ENCODE results near the gene SHROOM3. TPM values are rescaled to one million over a fixed set of nuclear protein-coding genes. Genes with fewer than 3 reads are reported as not detected.

SHROOM3 gene
- total RNA-seq, 1 donor from 2014 or later = 0.05 TPM

DNA sequence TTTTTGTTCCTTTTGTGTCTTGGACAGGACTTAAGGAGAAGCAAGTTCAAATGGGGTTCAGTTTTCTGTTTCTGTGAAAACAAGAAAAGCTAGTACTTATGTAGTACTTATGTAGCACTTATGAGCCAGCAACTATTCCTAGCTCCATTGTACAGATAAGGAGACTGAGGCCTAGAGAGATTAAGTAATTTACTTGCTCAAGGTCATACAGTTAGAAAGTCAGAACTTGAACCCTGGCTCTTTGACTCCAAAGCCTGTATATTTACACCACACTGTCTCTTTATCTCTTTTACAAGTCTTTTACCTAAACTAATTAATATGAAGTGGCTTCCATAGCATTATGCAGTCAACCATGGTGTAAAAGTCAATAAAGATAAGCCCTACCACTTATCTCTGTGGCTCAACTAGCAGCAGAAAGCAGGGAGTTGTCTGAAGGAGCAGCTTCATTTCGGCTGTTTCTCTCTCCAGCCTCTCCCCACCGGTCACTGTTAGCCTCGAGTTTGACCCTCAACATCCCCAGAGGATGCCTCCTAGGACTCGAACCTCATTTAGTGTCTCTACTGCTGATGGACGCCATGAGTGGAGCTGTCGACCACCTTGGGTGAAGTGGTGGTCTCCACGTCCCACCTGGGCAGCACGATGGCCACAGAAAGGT is 209.9 kb downstream of the SHROOM3 start:
- intact Hi-C loops (cut with micrococcal nuclease) = no loop called here
- no peaks in the 10 kb centered on the region for H3K9me3 Mint-ChIP-seq
- no peaks in the 10 kb centered on the region for H3K36me3 Mint-ChIP-seq (ENCODE audit: low read depth)
- H3K27ac Mint-ChIP-seq = no peak overlapping the region
- H3K4me1 Mint-ChIP-seq = no peaks in the 10 kb centered on the region
- DNase-seq = no peak
- peaks cover 15% of the 10 kb centered on the region for H3K27me3 Mint-ChIP-seq
- H3K4me3 Mint-ChIP-seq = no peak overlapping the region

- no peaks in the 10 kb centered on the region for H3K9me3 Mint-ChIP-seq
- no peak for DNase-seq
- no peaks in the 10 kb centered on the region for H3K36me3 Mint-ChIP-seq (ENCODE audit: low read depth)
- H3K27ac Mint-ChIP-seq = no peak overlapping the region
- H3K4me3 Mint-ChIP-seq = no peak overlapping the region
- no peaks in the 10 kb centered on the region for H3K4me1 Mint-ChIP-seq
- H3K27me3 Mint-ChIP-seq = peaks cover 7% of the 10 kb centered on the region
- intact Hi-C loops (cut with micrococcal nuclease) = no loop called here
These were observed 214.1 kb downstream of the SHROOM3 start for GRCh38 chr4:76649086-76649485.

DNA sequence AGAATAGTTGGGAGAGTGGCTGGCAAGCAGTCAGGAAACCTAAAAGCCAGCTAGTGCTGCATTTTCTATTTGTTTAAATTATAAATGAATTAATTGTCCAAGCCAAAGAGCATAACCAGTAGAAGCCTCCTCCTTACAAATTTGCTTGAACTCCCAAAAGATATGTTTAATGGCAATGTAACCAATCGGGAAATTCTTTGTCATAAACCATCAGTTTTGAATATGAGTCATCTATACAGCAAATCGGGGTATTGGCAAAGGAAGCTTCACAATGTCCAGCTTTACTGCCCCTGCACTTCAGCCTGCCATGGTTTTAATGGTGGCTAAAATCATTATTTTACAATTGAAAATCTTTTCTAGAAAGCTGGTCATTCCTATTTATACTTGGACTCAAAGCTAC is 216.6 kb downstream of the SHROOM3 start:
- no peak overlapping the region for H3K4me3 Mint-ChIP-seq
- no peak overlapping the region for H3K27ac Mint-ChIP-seq
- no peaks in the 10 kb centered on the region for H3K36me3 Mint-ChIP-seq (ENCODE audit: low read depth)
- peaks cover 3% of the 10 kb centered on the region for H3K27me3 Mint-ChIP-seq
- intact Hi-C loops (cut with micrococcal nuclease) = no loop called here
- no peak for DNase-seq
- H3K9me3 Mint-ChIP-seq = no peaks in the 10 kb centered on the region
- H3K4me1 Mint-ChIP-seq = no peaks in the 10 kb centered on the region

- Mint-ChIP-seq H3K36me3 (ENCODE audit: low read depth) (no peaks in the 10 kb centered on the region), H3K27me3 (no peaks in the 10 kb centered on the region), H3K4me1 (no peaks in the 10 kb centered on the region), H3K4me3 (no peak overlapping the region), H3K27ac (no peak overlapping the region), H3K9me3 (no peaks in the 10 kb centered on the region)
- intact Hi-C loops (cut with micrococcal nuclease) = no loop called here
- DNase-seq = no peak
These were observed 217.4 kb downstream of the SHROOM3 start for GRCh38 chr4:76652389-76652788.

DNA sequence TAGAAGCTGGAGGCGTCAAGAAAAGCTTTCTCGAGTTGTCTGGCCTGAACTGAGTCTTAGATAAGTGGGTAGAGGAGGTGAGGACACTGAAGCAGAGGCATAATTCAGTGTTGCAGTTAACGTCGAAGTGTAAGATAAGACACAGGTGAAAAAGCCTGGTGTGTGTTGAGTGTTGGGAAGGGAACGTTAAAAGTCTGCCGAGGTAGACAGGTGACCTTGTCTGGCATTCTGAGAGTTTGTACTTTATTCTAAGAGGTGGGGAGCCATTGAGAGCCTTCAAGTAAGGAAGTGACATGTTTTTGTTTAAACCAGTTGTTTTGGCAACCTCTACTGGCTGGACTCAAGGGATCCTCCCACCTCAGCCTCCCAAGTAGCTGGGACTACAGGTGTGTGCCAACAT is 219.1 kb downstream of the SHROOM3 start:
- H3K27me3 Mint-ChIP-seq = no peaks in the 10 kb centered on the region
- H3K4me3 Mint-ChIP-seq = no peak overlapping the region
- no peak overlapping the region for H3K27ac Mint-ChIP-seq
- intact Hi-C loops (cut with micrococcal nuclease) = no loop called here
- no peak for DNase-seq
- no peaks in the 10 kb centered on the region for H3K9me3 Mint-ChIP-seq
- no peaks in the 10 kb centered on the region for H3K4me1 Mint-ChIP-seq
- H3K36me3 Mint-ChIP-seq (ENCODE audit: low read depth) = no peaks in the 10 kb centered on the region

- Mint-ChIP-seq H3K27ac (no peak overlapping the region), H3K4me1 (no peaks in the 10 kb centered on the region), H3K9me3 (no peaks in the 10 kb centered on the region), H3K36me3 (ENCODE audit: low read depth) (no peaks in the 10 kb centered on the region), H3K27me3 (no peaks in the 10 kb centered on the region), H3K4me3 (no peak overlapping the region)
- intact Hi-C loops (cut with micrococcal nuclease) = no loop called here
- DNase-seq = no peak
These were observed 219.8 kb downstream of the SHROOM3 start for GRCh38 chr4:76654791-76655190.

- H3K27me3 Mint-ChIP-seq = peaks cover 3% of the 10 kb centered on the region
- intact Hi-C loops (cut with micrococcal nuclease) = no loop called here
These were observed 220.8 kb downstream of the SHROOM3 start for GRCh38 chr4:76655566-76656479.

GRCh38 chr4:76657443-76657842 is 222.4 kb downstream of the SHROOM3 start:
- intact Hi-C loops (cut with micrococcal nuclease) = no loop called here
- Mint-ChIP-seq H3K4me3 (no peak overlapping the region), H3K4me1 (no peaks in the 10 kb centered on the region), H3K27me3 (peaks cover 3% of the 10 kb centered on the region), H3K36me3 (ENCODE audit: low read depth) (no peaks in the 10 kb centered on the region), H3K9me3 (no peaks in the 10 kb centered on the region), H3K27ac (no peak overlapping the region)
- DNase-seq = no peak

More at GRCh38 chr4:76655566-76656479, 220.8 kb downstream of the SHROOM3 start:
- Mint-ChIP-seq H3K27ac (no peak overlapping the region), H3K36me3 (ENCODE audit: low read depth) (no peaks in the 10 kb centered on the region), H3K9me3 (no peaks in the 10 kb centered on the region), H3K4me1 (no peaks in the 10 kb centered on the region), H3K4me3 (no peak overlapping the region)
- DNase-seq = no peak

DNA sequence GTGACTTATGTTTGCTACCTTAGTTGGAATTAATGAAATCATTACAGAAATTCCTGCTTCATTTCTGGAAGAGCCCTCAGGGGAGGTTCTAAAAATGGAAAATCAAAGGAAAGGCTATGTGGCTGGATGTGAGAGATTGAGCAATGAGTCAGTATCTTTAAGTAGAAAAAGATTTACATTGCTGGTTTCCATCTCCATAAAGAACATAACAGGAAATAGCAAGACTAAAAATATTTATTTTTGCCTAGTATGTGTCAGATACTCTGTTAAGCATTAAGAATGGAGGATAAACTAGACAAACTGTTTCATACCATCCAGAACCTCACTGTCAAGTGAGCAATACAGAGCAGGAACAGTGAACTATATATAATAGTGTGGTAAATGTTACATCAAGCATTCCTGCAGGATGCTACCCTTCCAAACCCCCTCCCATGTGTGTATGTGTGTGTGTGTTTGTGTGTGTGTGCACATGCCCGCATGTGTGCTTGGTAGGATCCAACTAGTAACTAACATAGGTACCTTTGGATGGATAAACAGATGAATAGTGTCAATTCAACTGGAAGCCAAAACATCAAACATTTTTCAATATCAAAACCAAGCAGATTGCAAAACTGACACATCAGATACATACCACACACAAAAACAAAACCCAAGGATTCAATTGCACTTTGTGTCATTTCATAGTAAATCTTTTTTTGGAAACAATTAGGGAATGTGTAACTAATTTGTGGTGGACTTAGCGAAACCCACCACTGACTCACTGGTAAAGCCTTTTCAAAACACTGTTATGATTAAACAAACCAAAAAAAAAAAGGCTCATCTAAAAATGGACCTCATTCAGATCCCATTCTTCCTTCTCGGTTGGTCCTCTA is 223.4 kb downstream of the SHROOM3 start:
- Mint-ChIP-seq H3K27ac (no peak overlapping the region), H3K4me3 (no peak overlapping the region), H3K36me3 (ENCODE audit: low read depth) (no peaks in the 10 kb centered on the region), H3K27me3 (peaks cover 5% of the 10 kb centered on the region), H3K4me1 (no peaks in the 10 kb centered on the region), H3K9me3 (no peaks in the 10 kb centered on the region)
- DNase-seq = no peak
- intact Hi-C loops (cut with micrococcal nuclease) = no loop called here

DNA sequence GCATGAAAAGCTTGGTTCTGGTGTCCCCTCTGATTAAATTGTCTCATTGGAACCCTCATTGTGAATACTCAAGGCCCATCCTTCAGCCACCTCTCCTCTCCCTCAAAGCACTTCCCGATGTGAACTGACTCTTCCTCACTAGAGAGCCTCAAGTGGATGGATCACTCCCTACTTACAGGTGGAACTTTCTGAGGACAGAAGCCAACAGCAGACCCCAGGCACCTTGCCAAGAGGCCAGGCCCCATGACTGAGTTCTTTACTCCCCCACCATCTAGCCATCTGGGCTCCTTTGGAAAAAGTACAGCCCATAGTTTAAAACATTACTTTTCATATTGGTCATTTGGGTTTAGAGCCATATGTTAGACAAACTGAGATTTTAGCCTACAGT is 224.1 kb downstream of the SHROOM3 start:
- Mint-ChIP-seq H3K4me1 (no peaks in the 10 kb centered on the region), H3K36me3 (ENCODE audit: low read depth) (no peaks in the 10 kb centered on the region)

GRCh38 chr4:76663824-76664223 is 228.8 kb downstream of the SHROOM3 start:
- H3K27me3 Mint-ChIP-seq = peaks cover 5% of the 10 kb centered on the region
- no peak overlapping the region for H3K27ac Mint-ChIP-seq
- no peaks in the 10 kb centered on the region for H3K9me3 Mint-ChIP-seq
- H3K36me3 Mint-ChIP-seq (ENCODE audit: low read depth) = no peaks in the 10 kb centered on the region
- DNase-seq = no peak
- intact Hi-C loops (cut with micrococcal nuclease) = no loop called here
- H3K4me1 Mint-ChIP-seq = peaks cover 5% of the 10 kb centered on the region
- no peak overlapping the region for H3K4me3 Mint-ChIP-seq

More for the DNA sequence above, 224.1 kb downstream of the SHROOM3 start:
- H3K4me3 Mint-ChIP-seq = no peak overlapping the region
- intact Hi-C loops (cut with micrococcal nuclease) = no loop called here
- no peaks in the 10 kb centered on the region for H3K9me3 Mint-ChIP-seq
- H3K27ac Mint-ChIP-seq = no peak overlapping the region
- H3K27me3 Mint-ChIP-seq = peaks cover 5% of the 10 kb centered on the region
- DNase-seq = no peak

DNA sequence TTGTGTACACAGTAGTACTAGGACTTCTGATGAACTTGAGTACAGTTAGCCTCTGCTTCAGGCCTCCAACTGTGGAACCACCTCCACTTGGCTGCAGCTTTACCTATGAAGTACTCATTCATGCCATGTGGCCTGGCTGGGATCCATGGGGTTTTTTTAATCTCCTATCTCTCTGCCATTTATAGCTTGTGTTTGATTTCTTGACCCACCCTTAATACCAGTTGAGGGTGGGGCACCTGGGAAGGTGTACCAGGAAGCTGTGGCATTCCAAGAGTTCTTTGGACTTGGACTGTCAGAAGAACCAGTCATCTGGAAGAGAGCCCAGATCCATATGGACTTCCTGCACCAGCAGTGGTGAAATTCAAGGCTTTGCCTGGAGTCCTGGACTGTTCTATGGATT is 230.1 kb downstream of the SHROOM3 start:
- Mint-ChIP-seq H3K9me3 (no peaks in the 10 kb centered on the region), H3K4me1 (peaks cover 5% of the 10 kb centered on the region), H3K27ac (no peak overlapping the region), H3K27me3 (peaks cover 2% of the 10 kb centered on the region), H3K36me3 (ENCODE audit: low read depth) (no peaks in the 10 kb centered on the region), H3K4me3 (no peak overlapping the region)
- no peak for DNase-seq
- intact Hi-C loops (cut with micrococcal nuclease) = no loop called here

- H3K4me1 Mint-ChIP-seq = peaks cover 5% of the 10 kb centered on the region
- no peak overlapping the region for H3K27ac Mint-ChIP-seq
- DNase-seq = no peak
- H3K4me3 Mint-ChIP-seq = no peak overlapping the region
- no peaks in the 10 kb centered on the region for H3K9me3 Mint-ChIP-seq
- intact Hi-C loops (cut with micrococcal nuclease) = no loop called here
- peaks cover 2% of the 10 kb centered on the region for H3K27me3 Mint-ChIP-seq
- H3K36me3 Mint-ChIP-seq (ENCODE audit: low read depth) = no peaks in the 10 kb centered on the region
These were observed 230.7 kb downstream of the SHROOM3 start for GRCh38 chr4:76665721-76666120.

Measured in activated CD4-positive, alpha-beta T cell treated with anti-CD3 and anti-CD28 coated beads, Interleukin-2, amount 10 ng/mL, durations not matched to agents 24 days and 14 days (primary cell).